Measurements from ENCODE around the gene VIPR2.

The VIPR2 gene

GRCh38 chr7:159014297-159015062 lies 130.2 kb downstream of the VIPR2 start:
- TF ChIP-seq CTCF (IDR thresholded peaks at IDR 0.05), result no peak

GRCh38 chr7:159013825-159014289 lies 130.8 kb downstream of the VIPR2 start:
- no peak for TF ChIP-seq CTCF (IDR thresholded peaks at IDR 0.05)

GRCh38 chr7:159013181-159013690 lies 131.4 kb downstream of the VIPR2 start:
- no peak for TF ChIP-seq CTCF (IDR thresholded peaks at IDR 0.05)

- no peak for TF ChIP-seq CTCF (IDR thresholded peaks at IDR 0.05)
Measured at GRCh38 chr7:159012353-159013069, 132.2 kb downstream of the VIPR2 start.

GRCh38 chr7:159011722-159012022 lies 133.0 kb downstream of the VIPR2 start:
- no peak for TF ChIP-seq CTCF (IDR thresholded peaks at IDR 0.05)

GRCh38 chr7:159010937-159011721 lies 133.5 kb downstream of the VIPR2 start:
- no peak for TF ChIP-seq CTCF (IDR thresholded peaks at IDR 0.05)

GRCh38 chr7:159010411-159010810 lies 134.3 kb downstream of the VIPR2 start:
- TF ChIP-seq CTCF (IDR thresholded peaks at IDR 0.05), result no peak

All from LNCAP (cell line).